H1 (cell line): ENCODE results near the gene ZNF521. TPM values are rescaled to one million over a fixed set of nuclear protein-coding genes. Genes with fewer than 3 reads are reported as not detected.

Experiments
- KDM1A ChIP-seq: fragments of 200-600, 300-600 bp; sonication (generic); IDR thresholded peaks from 2 replicates; pipeline ENCODE4 v1.7.1; 2016; ENCODE audit warnings: mild to moderate bottlenecking, low read length, borderline replicate concordance
- polyA plus RNA-seq, 7 experiments: library from polyadenylated mRNA; depleted of rRNA in 3 of 7; stranded (reverse) in 5 of 7; unstranded in 2 of 7; fragments of >200 nt in 5 of 7; fragments of 200-250 nt in 2 of 7; gene quantifications; 1 replicate in 5 of 7; 2 replicates in 1 of 7; 4 replicates in 1 of 7; pipeline versions ENCODE4 v1.2.1 to v1.2.3, GENCODE V29; 2011 to 2013; ENCODE audit warnings: missing spikeins in 2 of 7, mixed read lengths in 2 of 7
- total RNA-seq: library from RNA; stranded (reverse); fragmentation: NEBNext Ultra II Directional; extraction: Animal tissue kit (Norgen Biotek cat#: 25700); gene quantifications from 2 replicates; pipeline ENCODE4 v1.2.1, GENCODE V29; 2021

ZNF521 gene
- total and polyA plus RNA-seq, 2 of the 8 experiments (the other 6 are each of a cell fraction or from before 2014, with no cell fraction given): 9.5 to 15.8 TPM

DNA sequence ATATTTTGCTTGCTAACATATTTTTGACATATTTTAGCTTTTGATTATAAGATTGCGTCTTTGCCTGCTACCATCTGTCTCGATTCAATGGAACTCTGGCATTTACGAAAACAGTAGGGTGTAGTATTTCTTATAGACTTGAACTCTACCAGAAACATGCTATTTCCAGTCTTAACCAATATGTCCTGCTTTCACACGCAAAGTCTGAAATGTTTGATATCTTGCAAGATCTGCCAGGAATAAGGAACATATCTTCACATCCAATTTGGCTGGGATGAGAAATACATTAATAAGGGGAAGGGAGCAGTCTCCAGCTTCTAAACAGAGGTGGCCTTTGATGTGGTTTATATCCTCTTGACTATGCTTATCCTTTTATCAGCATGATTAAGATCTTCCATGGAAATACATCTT lies 299.4 kb downstream of the ZNF521 start (continued):
- no peak for TF ChIP-seq KDM1A
